Stimulated activated CD4-positive, alpha-beta T cell treated with anti-CD3 and anti-CD28 coated beads, Interleukin-1b, Interleukin-23, amount 100 ng/mL, for 48 hours (primary cell): ENCODE data around the gene FEN1.

ENCODE experiments used
- DNase-seq: peaks from one replicate; pipeline ENCODE4 v3.0.0-alpha.2; 2020

The FEN1 gene, protein sequence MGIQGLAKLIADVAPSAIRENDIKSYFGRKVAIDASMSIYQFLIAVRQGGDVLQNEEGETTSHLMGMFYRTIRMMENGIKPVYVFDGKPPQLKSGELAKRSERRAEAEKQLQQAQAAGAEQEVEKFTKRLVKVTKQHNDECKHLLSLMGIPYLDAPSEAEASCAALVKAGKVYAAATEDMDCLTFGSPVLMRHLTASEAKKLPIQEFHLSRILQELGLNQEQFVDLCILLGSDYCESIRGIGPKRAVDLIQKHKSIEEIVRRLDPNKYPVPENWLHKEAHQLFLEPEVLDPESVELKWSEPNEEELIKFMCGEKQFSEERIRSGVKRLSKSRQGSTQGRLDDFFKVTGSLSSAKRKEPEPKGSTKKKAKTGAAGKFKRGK

GRCh38 chr11:61792310-61793082 is at the start of gene FEN1, which contains the start of gene TMEM258:
Gene FEN1 (plus strand): TSS chr11:61792911. CDS start chr11:61795362, 2,451 bp downstream.
Gene TMEM258 (minus strand): TSS chr11:61792599. CDS start chr11:61792558, 41 bp downstream.
- peak; percentile 89 for DNase-seq

DNA sequence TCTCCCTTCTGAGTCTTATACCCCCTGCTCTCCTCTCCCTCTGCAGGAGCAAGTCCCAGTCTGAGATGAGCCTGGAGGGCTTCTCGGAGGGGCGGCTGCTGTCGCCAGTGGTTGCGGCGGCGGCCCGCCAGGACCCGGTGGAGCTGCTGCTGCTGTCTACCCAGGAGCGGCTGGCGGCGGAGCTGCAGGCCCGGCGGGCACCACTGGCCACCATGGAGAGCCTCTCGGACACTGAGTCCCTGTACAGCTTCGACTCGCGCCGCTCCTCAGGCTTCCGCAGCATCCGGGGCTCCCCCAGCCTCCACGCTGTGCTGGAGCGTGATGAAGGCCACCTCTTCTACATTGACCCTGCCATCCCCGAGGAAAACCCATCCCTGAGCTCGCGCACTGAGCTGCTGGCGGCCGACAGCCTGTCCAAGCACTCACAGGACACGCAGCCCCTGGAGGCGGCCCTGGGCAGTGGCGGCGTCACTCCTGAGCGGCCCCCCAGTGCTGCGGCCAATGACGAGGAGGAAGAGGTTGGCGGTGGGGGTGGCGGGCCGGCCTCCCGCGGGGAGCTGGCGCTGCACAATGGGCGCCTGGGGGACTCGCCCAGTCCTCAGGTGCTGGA is 49.1 kb upstream of the FEN1 start:
- DNase-seq: no peak

DNA sequence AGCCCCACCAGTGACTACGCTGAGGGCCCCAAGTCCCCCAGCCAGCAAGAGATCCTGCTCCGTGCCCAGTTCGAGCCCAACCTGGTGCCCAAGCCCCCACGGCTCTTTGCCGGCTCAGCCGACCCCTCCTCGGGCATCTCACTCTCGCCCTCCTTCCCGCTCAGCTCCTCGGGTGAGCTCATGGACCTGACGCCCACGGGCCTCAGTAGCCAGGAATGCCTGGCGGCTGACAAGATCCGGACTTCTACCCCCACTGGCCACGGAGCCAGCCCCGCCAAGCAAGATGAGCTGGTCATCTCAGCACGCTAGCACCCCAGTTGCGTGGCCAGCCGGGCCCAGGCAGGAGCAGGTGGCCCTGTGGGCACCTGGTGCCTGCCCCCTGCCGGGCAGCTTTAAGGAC is 48.5 kb upstream of the FEN1 start:
- DNase-seq: no peak

- DNase-seq: no peak
Measured at GRCh38 chr11:61744609-61745156, 48.0 kb upstream of the FEN1 start.

DNA sequence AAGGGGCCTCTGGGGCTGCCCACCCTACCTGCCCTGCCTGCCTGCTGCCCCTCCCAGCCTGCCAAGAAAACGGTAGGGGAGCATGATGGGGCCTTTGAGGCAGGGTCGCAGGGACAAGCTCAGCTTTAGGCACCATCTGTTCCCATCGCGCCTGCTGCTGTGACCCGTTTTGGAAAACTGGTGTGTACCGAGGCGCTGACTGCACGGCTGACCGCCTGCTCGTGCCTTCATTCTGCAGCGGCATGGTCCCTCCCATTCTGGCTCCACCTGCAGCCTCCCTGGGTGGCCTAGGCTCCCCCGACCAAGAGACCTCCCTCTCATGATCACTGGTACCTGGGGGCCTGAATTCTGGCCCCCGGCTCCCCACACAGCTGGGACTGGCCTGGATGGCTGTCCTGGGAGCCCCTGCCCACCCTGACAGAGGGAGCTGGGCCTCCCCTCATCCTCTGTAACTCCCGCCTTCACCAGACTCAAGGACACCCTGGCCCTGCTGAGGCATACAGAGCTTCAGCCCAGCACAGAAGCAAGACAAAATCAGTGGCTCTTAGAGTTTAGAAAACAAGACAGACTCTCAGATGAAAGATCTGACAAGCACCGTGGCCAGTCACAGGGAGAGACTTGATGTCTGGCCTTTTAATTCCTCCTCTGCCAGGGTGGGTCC is 46.8 kb upstream of the FEN1 start:
- no peak for DNase-seq

- no peak for DNase-seq
Measured at GRCh38 chr11:61746442-61747191, 46.1 kb upstream of the FEN1 start.

DNA sequence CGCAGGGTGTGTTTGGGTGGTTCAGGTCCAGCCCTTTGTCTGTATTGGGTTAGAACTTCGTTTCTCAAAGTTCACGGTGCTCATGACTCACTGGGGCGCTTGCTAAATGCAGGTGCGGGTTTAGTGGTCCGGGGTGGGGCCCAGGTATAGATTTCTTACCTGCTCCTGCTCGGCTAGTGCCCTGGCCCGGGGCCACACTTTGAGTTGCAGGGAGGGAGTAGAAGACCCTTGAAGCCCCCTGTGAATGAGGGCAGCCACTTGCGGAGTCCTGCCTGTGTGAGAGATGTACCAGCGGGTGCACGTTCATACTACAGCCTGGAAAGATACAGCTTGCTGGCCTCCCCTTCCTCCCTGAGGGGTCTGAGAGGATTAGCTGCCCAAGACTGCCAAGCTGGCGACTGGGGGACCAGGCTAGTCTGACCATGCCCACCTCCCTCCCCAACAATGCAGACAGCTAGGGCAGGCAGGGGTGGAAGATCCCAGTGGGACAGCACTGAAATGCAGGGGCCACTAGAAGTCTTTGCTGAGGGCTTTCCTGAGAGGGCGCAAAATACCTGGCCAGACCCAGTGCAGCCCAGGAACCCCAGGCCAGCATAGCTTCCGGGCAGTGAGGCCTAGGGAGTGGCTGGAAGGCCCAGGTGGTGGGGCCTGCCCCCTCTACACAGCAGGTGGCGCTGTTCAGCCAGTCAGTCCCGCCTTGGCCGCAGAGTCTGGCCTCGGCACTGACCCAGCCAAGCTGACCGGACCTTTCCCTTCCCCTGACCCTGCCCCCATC is 45.3 kb upstream of the FEN1 start:
- peak; percentile 19 for DNase-seq

DNA sequence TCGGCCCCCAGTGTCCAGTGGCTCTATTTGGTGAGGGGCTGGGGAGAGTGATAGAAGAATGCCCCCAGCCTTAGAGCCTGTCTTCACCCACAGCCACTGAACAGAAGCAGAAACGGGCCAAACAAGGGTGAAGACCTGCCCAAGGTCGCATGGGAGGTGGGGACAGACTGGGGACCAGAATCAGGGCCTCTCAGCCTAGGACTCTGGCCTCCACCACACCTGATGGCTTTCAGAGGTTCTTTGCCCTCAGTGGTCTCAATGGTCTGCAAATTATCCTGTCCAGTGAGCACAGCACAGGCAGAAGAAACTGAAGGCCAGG is 44.8 kb upstream of the FEN1 start:
- no peak for DNase-seq

DNA sequence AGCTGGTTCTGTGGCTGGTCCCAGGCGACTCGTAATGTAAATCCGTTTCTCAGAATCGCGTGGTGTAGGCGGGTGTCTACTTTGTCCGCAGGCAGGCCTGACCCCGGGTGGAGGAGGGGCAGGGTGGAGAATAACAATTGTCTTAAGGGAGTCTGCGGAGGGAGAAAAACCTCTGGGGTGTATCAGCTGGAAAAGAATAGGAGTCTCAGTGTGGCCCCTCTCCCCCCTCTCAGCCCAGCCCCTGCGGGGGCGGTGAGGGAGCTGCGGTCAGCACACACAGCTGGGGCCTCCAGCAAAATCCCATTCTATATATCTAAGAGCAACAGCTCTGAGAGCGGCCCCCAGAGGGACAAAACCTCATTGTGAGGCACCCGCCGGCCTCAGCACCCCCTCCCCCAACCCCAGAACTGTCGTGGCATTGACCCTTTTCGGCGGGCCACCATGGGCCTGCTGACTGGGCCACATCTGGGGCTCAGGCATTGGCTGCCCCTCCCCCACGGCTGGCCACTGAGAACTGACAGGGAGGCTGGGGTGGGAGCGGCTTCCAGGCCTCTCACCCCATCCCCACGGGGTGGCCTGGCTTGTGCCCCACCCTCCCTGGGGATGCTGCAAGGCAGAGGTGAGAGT is 43.0 kb upstream of the FEN1 start:
- no peak for DNase-seq

DNA sequence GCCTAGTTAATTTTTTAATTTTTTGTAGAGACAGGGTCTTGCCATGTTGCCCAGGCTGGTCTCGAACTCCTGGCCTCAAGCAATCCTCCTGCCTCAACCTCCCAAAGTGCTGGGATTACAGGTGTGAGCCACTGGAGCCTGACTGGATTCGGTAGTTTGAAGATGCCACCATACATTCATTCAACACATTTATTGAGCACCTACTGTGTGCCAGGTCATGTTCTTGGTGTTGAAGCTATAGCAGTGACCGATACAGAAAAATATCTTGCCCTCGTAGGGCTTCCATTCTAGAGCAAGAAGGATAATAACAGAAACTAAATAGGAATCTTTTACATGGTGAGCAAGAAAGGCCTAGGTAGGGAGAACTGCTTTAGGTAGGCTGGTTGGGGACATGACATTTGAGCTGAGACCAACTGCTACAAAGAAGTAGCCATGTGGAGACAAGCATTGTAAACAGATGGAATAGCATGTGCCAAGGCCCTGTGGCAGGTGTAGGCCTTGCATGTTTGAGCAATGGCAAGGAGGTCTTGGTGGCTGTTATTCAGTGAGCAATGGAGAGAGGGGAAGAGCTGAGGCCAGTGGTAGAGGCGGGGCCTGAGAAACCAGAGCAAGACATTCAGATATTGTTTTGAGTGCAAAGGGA is 42.0 kb upstream of the FEN1 start:
- DNase-seq: no peak

DNA sequence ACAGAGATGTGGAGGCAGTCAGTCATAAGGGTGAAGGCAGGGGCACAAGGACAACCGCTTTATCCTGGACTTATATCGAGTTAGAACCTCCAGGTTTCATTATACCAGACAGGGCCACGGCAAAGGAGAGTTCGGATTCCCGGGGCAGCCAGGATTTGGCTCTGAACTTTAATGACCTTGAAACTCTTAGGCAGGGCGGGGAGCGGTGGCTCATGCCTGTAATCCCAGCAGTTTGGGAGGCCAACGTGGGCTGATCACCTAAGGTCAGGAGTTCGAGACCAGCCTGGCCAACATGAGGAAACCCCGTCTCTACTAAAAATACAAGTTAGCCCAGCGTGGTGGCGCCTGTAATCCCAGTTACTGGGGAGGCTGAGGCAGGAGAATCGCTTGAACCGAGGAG is 41.3 kb upstream of the FEN1 start:
- no peak for DNase-seq

DNA sequence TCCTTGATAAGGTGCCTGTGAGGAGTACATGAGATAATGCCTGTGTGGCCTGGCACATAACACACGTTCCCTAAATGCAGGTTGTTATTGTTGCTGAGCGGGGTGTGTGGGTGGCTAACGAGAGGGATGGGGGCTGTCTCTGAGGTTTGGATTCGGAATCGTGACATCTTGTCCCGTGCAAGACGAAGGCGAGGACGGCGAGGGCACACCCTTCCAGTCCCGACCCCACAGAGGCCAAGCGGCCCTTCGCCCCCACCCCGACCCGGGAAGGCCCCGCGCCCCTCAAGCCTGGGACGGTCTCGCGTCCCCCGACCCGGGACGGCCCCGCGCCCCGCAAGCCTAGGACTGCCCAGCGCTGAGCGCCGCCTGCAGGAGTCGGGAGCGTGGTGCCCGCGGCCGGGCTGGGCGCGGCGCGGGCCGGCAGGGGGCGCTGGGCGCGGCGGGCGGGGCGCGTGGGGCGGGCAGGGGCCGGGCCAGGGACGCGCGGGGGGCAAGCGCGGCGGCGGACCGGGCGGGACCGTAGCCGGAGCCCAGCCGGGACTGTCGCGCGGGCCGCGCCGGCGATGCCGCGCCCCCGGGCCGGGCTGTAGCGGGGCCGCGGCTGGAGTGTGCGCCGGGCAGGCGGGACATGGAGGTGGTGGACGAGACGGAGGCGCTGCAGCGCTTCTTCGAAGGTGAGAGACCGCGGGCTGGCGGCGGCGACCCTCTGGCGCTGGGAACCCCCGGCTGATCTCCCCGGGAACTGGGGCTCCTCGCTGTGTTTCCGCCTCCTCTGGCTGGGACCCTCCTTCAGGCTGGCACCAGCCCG is 40.4 kb upstream of the FEN1 start, which contains the start of gene MYRF:
Gene MYRF (plus strand): TSS at position 520 of the 808 bp plus-strand sequence. CDS start 109 bp downstream, at position 629.
- DNase-seq: peak; percentile 34

GRCh38 chr11:61752925-61753521 is 39.7 kb upstream of the FEN1 start:
- no peak for DNase-seq

- DNase-seq: no peak
Measured at GRCh38 chr11:61753672-61754071, 39.0 kb upstream of the FEN1 start.

- no peak for DNase-seq
Measured at GRCh38 chr11:61754534-61755482, 37.9 kb upstream of the FEN1 start.

- no peak for DNase-seq
Measured at GRCh38 chr11:61756147-61756451, 36.6 kb upstream of the FEN1 start.

DNA sequence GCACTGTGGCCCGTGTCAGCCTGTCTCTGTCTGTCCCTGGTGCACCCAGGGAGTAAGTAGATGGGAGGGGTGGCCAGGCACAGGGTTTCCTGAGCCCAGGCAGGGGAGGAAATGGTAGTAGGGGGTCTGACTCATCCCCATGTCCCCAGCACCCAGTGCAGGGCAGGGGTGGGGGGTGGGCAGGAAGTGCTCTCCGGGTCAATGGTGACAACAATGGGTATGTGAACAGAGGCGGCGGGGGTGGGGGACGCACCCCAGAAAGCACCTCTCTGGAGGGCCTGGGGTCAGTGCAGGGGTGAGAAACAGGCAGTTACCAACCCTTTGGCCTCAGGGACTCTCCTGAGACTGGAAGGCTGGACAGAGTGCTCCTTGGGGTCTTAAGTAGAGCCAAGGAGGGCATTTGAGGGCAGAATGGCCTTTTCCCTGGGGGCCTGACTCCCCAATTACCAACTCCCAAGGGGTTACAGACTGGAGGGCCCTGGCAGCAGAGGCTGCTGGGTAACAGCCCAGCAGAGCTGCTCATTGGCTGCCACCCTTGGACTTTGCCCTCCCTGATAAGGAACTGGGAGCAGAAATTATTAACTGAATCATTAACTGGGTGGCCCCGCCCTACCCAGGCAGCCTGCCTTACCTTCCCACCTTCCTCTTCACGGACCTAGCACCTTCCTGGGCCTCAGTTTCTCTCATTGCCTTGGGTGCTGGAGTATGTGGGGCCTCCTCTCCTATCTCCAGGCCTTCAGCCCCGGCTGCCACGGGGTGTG is 36.1 kb upstream of the FEN1 start:
- peak; percentile 27 for DNase-seq
